Measurements from ENCODE around the gene EFHD1. TPM values are rescaled to one million over a fixed set of nuclear protein-coding genes. Genes with fewer than 3 reads are reported as not detected.

The EFHD1 gene
- total RNA-seq, 1 experiment from 2014 or later: 0.52 TPM

Other genes starting within 250 kb of the EFHD1 start
- gene ALPG, start 226.8 kb upstream of the EFHD1 start, total RNA-seq (2014; rRNA removed): not detected in 2 replicates
- not detected in 2 replicates for gene ALPI, start 177.5 kb upstream of the EFHD1 start, total RNA-seq (2014; rRNA removed)
- not detected in 2 replicates for gene ECEL1, start 145.8 kb upstream of the EFHD1 start, total RNA-seq (2014; rRNA removed)
- gene PRSS56, start 113.2 kb upstream of the EFHD1 start, total RNA-seq (2014; rRNA removed): 0.40 and 0.71 TPM in 2 replicates
- 1.1 and 7.1 TPM in 2 replicates for gene CHRND, start 107.4 kb upstream of the EFHD1 start, total RNA-seq (2014; rRNA removed)
- 0.83 and 5.5 TPM in 2 replicates for gene CHRNG, start 93.9 kb upstream of the EFHD1 start, total RNA-seq (2014; rRNA removed)
- 5.0 and 5.1 TPM in 2 replicates for gene TIGD1, start 83.0 kb upstream of the EFHD1 start, total RNA-seq (2014; rRNA removed)
- 61.4 and 61.8 TPM in 2 replicates for gene EIF4E2, start 82.9 kb upstream of the EFHD1 start, total RNA-seq (2014; rRNA removed)
- 52.5 and 54.8 TPM in 2 replicates for gene GIGYF2, start 63.7 kb downstream of the EFHD1 start, total RNA-seq (2014; rRNA removed)
- gene KCNJ13, start 143.0 kb downstream of the EFHD1 start, total RNA-seq (2014; rRNA removed): not detected in 2 replicates
- gene SNORC, start 236.7 kb downstream of the EFHD1 start, total RNA-seq (2014; rRNA removed): 0.32 and 0.52 TPM in 2 replicates

Measured in LHCN-M2 (cell line).